ENCODE results near the gene SLC35B2.

The SLC35B2 gene

GRCh38 chr6:44232676-44233566 lies 24.4 kb downstream of the SLC35B2 start:
- DNase-seq = no peak

- DNase-seq = peak in 2 of 3 donors; percentile 49 to 55
Observed at GRCh38 chr6:44231426-44231825, 25.9 kb downstream of the SLC35B2 start.

- DNase-seq = no peak
Observed at GRCh38 chr6:44230034-44230675, 27.2 kb downstream of the SLC35B2 start.

- DNase-seq = no peak
Observed at GRCh38 chr6:44229376-44230033, 27.8 kb downstream of the SLC35B2 start.

- DNase-seq = no peak
Observed at GRCh38 chr6:44228836-44229235, 28.5 kb downstream of the SLC35B2 start.

GRCh38 chr6:44228433-44228832 lies 28.9 kb downstream of the SLC35B2 start:
- no peak for DNase-seq

GRCh38 chr6:44228031-44228430 lies 29.3 kb downstream of the SLC35B2 start:
- no peak for DNase-seq

- DNase-seq = no peak
Observed at GRCh38 chr6:44227148-44227793, 30.1 kb downstream of the SLC35B2 start.

GRCh38 chr6:44226368-44227147 lies 30.8 kb downstream of the SLC35B2 start:
- no peak for DNase-seq

GRCh38 chr6:44225579-44226325 lies 31.6 kb downstream of the SLC35B2 start:
- DNase-seq = peak; percentile 35 to 59 (median 51)

- DNase-seq = no peak
Observed at GRCh38 chr6:44224965-44225305, 32.4 kb downstream of the SLC35B2 start.

- DNase-seq = no peak
Observed at GRCh38 chr6:44224029-44224964, 33.0 kb downstream of the SLC35B2 start.

- peak; percentile 57 to 82 (median 61) for DNase-seq
Observed at GRCh38 chr6:44223319-44224028, 33.9 kb downstream of the SLC35B2 start, which contains the start of gene SLC29A1. Gene SLC29A1, plus strand, starts transcription at chr6:44223595. Its CDS starts 3,719 bp downstream, at chr6:44227314.

- DNase-seq = peak; percentile 44 to 67 (median 61)
Observed at GRCh38 chr6:44222486-44223318, 34.6 kb downstream of the SLC35B2 start.

GRCh38 chr6:44221961-44222335 lies 35.4 kb downstream of the SLC35B2 start:
- no peak for DNase-seq

GRCh38 chr6:44221291-44221960 lies 35.9 kb downstream of the SLC35B2 start:
- peak; percentile 80 to 91 (median 82) for DNase-seq

GRCh38 chr6:44220913-44221290 lies 36.4 kb downstream of the SLC35B2 start:
- DNase-seq = no peak
